ACC112 (cell line): ENCODE data around the gene SSTR5.

Source experiments
- H2AFZ ChIP-seq: fragments of 200-600 bp; sonication (generic); one replicate; pipeline ENCODE4 v1.6.0; 2017; ENCODE audit warnings: antibody characterized with exemption, low read length; ENCODE audit not compliant: unreplicated experiment
- H3K27ac ChIP-seq: fragments of 200-600 bp; sonication (generic); 2 replicates; pipeline ENCODE4 v1.5.1; 2014; ENCODE audit warnings: low read depth, mild to moderate bottlenecking, antibody characterized with exemption, low read length, moderate library complexity
- H3K27me3 ChIP-seq: fragments of 200-600 bp; sonication (generic); 2 replicates; pipeline ENCODE4 v1.6.1; 2014; ENCODE audit warnings: mild to moderate bottlenecking, antibody characterized with exemption, low read length, moderate library complexity, mixed read lengths; ENCODE audit not compliant: insufficient read depth
- H3K36me3 ChIP-seq: fragments of 200-600 bp; sonication (generic); 2 replicates; pipeline ENCODE4 v1.6.1; 2016; ENCODE audit warnings: mild to moderate bottlenecking, antibody characterized with exemption, low read length, moderate library complexity, mixed read lengths; ENCODE audit not compliant: insufficient read depth
- H3K4me1 ChIP-seq: fragments of 200-600 bp; sonication (generic); one replicate; pipeline ENCODE4 v1.6.1; 2016; ENCODE audit warnings: low read length, mixed read lengths; ENCODE audit not compliant: insufficient read depth, unreplicated experiment, control insufficient read depth
- H3K4me3 ChIP-seq: fragments of 200-600 bp; sonication (generic); 2 replicates; pipeline ENCODE4 v1.5.1; 2014; ENCODE audit warnings: mild to moderate bottlenecking, low read depth, low read length
- H3K79me2 ChIP-seq: fragments of 200-600 bp; sonication (generic); one replicate; pipeline ENCODE4 v1.6.0; 2016; ENCODE audit warnings: low read length; ENCODE audit not compliant: control insufficient read depth, unreplicated experiment, insufficient read depth

SSTR5 gene

GRCh38 chr16:1108299-1109252 lies 36.0 kb downstream of the SSTR5 start:
- Histone ChIP-seq H2AFZ (no peak overlapping the region), H3K4me1 (no peaks in the 10 kb centered on the region), H3K27me3 (peaks cover 43% of the 10 kb centered on the region)

GRCh38 chr16:1109648-1110047 lies 37.1 kb downstream of the SSTR5 start:
- Histone ChIP-seq H2AFZ (no peak overlapping the region), H3K4me1 (no peaks in the 10 kb centered on the region), H3K27me3 (peaks cover 43% of the 10 kb centered on the region), H3K4me3 (no peak overlapping the region), H3K79me2 (no peaks in the 10 kb centered on the region), H3K36me3 (no peaks in the 10 kb centered on the region), H3K27ac (no peak overlapping the region)

More at GRCh38 chr16:1108299-1109252, 36.0 kb downstream of the SSTR5 start:
- Histone ChIP-seq H3K79me2 (no peaks in the 10 kb centered on the region), H3K27ac (no peak overlapping the region), H3K4me3 (no peak overlapping the region), H3K36me3 (no peaks in the 10 kb centered on the region)

- no peak overlapping the region for H3K4me3 ChIP-seq
- H2AFZ ChIP-seq: no peak overlapping the region
- H3K4me1 ChIP-seq: no peaks in the 10 kb centered on the region
- H3K36me3 ChIP-seq: no peaks in the 10 kb centered on the region
- H3K27me3 ChIP-seq: peaks cover 38% of the 10 kb centered on the region
- H3K27ac ChIP-seq: no peak overlapping the region
- no peaks in the 10 kb centered on the region for H3K79me2 ChIP-seq
These were observed 40.1 kb downstream of the SSTR5 start for GRCh38 chr16:1112506-1113184.

- H3K4me3 ChIP-seq: no peak overlapping the region
- no peak overlapping the region for H2AFZ ChIP-seq
- no peaks in the 10 kb centered on the region for H3K79me2 ChIP-seq
- H3K27me3 ChIP-seq: peaks cover 29% of the 10 kb centered on the region
- H3K4me1 ChIP-seq: no peaks in the 10 kb centered on the region
- H3K27ac ChIP-seq: no peak overlapping the region
- H3K36me3 ChIP-seq: no peaks in the 10 kb centered on the region
These were observed 40.9 kb downstream of the SSTR5 start for GRCh38 chr16:1113489-1113888.

GRCh38 chr16:1113889-1114526 lies 41.5 kb downstream of the SSTR5 start:
- Histone ChIP-seq H3K27me3 (peaks cover 25% of the 10 kb centered on the region), H3K79me2 (no peaks in the 10 kb centered on the region), H3K4me1 (no peaks in the 10 kb centered on the region), H3K27ac (no peak overlapping the region), H3K4me3 (no peak overlapping the region), H2AFZ (no peak overlapping the region), H3K36me3 (no peaks in the 10 kb centered on the region)

GRCh38 chr16:1116693-1117077 lies 44.1 kb downstream of the SSTR5 start:
- no peak overlapping the region for H2AFZ ChIP-seq
- H3K4me3 ChIP-seq: no peak overlapping the region

GRCh38 chr16:1117176-1117900 lies 44.8 kb downstream of the SSTR5 start:
- Histone ChIP-seq H3K4me1 (no peaks in the 10 kb centered on the region), H3K36me3 (no peaks in the 10 kb centered on the region), H3K4me3 (no peak overlapping the region), H3K27me3 (no peaks in the 10 kb centered on the region; the same call in 1 of the 2 replicates), H3K79me2 (no peaks in the 10 kb centered on the region), H2AFZ (no peak overlapping the region), H3K27ac (no peak overlapping the region)

More at GRCh38 chr16:1116693-1117077, 44.1 kb downstream of the SSTR5 start:
- Histone ChIP-seq H3K4me1 (no peaks in the 10 kb centered on the region), H3K27ac (no peak overlapping the region), H3K27me3 (peaks cover 3% of the 10 kb centered on the region; the same call in 1 of the 2 replicates), H3K79me2 (no peaks in the 10 kb centered on the region), H3K36me3 (no peaks in the 10 kb centered on the region)

GRCh38 chr16:1117926-1118325 lies 45.4 kb downstream of the SSTR5 start:
- Histone ChIP-seq H2AFZ (no peak overlapping the region), H3K27ac (no peak overlapping the region), H3K27me3 (no peaks in the 10 kb centered on the region; the same call in 1 of the 2 replicates), H3K4me3 (no peak overlapping the region), H3K36me3 (no peaks in the 10 kb centered on the region), H3K4me1 (no peaks in the 10 kb centered on the region), H3K79me2 (no peaks in the 10 kb centered on the region)

- Histone ChIP-seq H3K27me3 (no peaks in the 10 kb centered on the region), H3K4me3 (no peak overlapping the region), H3K36me3 (no peaks in the 10 kb centered on the region), H3K79me2 (no peaks in the 10 kb centered on the region), H3K4me1 (no peaks in the 10 kb centered on the region), H3K27ac (no peak overlapping the region), H2AFZ (no peak overlapping the region)
These were observed 46.6 kb downstream of the SSTR5 start for GRCh38 chr16:1119129-1119528.
